GM21423 (cell line): ENCODE results near the gene UPF2.
"Not testable (repeated sequence)": the region's sequence is repeated elsewhere in the genome, so short reads cannot be mapped to it uniquely, and the experiment has no call there.

Experiments
- ATAC-seq: cut with Tn5 transposase; IDR thresholded peaks from one replicate; pipeline ENCODE4 v1.9.1; 2021; ENCODE audit warnings: mild to moderate bottlenecking, moderate library complexity; ENCODE audit not compliant: unreplicated experiment

The UPF2 gene

DNA sequence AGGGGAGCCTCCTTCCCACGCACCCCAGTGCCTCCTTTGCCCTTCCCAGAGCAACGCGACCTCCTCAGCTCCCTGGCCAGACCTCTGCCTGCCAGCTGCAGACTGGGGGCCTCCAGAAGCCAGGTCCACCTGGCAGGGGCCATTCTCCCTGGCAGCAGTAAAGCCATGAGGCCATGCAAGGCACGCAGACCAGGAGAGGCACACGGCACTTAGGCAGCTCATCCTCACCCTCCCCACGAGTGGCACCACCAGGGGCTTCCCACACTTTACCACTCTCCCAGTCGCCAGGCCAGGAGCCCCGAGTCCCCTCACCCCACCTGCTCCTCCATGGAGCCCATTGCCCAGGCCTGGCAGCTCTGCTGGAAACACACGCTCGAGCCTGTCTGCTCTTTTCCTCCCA, 134.1 kb downstream of the UPF2 start:
- no peak for ATAC-seq

- no peak for ATAC-seq
These were observed 134.7 kb downstream of the UPF2 start for GRCh38 chr10:11907914-11908313.

DNA sequence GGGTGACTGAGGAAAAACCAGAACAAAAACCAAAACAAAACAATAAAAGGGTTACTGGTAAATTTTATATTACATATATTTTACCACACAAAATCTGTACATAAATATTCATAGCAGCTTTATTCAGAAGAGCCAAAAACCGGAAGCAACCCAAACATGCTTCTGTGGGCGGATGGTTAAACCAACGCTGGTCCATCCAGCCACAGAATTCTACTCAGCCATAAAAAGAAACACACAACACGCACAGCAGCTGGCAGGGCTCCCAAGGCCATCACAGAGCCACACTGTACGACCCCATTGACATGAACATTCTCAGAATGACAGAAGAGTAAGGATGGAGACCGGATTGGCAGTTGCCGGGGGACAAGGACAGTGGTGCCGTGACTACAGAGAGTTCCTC, 135.9 kb downstream of the UPF2 start:
- ATAC-seq, result no peak

DNA sequence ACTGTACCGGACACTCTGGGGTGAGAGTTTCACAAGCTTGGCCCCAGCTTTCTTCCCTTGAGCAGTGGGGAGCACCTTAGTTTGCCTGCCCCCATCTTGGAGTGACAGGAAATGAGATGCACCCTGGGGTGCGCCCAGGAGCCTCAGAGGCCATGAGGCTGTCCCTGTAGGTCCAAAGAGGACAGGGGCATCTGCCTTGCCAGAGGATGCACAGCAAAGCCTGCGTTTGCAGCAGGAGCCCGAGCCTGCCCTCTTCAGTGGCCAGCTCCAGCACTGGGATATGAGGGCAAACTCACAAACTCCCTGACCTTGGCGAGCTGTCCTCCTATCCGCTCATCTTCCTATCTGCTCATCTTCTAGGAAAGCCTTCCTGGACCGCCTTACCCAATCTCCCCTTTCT, 140.0 kb downstream of the UPF2 start:
- ATAC-seq, result no peak

DNA sequence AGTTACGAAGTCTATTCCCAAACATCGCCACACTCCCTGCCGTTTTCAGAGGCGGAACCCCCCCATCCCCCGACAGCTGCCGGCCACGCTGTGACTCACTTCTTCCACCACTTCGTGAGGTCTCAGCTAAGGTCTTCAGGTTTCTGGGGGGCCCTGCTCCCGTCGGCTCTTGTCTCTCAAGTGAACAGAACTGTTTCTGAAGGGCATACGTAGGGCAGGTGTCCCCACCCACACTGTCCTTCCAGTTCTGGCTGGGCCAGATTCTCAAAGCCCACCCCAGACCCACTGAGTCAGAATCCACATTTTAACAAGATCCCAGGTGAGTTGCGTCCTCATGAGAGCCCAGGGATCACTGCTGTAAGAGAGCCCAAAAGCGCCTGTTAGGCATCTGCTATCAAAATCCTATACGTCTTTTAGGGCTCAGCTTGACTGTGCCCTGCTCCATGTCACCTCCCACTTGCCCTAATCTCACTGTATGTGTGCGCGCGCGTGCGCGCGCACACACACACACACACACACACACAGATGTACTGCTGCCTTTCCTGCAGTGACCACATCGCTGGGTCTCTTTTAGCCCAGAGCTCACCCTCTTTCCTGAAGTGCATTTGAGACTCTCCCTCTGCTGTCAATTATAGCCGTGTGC, 140.7 kb downstream of the UPF2 start:
- ATAC-seq, result no peak

- ATAC-seq, result no peak
These were observed 141.2 kb downstream of the UPF2 start for GRCh38 chr10:11901454-11901832.

- no peak for ATAC-seq
These were observed 141.6 kb downstream of the UPF2 start for GRCh38 chr10:11901036-11901301.

GRCh38 chr10:11899067-11899876, 143.3 kb downstream of the UPF2 start:
- ATAC-seq, result no peak

- ATAC-seq, result no peak
These were observed 144.1 kb downstream of the UPF2 start for GRCh38 chr10:11898372-11899066.

GRCh38 chr10:11898033-11898371, 144.6 kb downstream of the UPF2 start:
- no peak for ATAC-seq

DNA sequence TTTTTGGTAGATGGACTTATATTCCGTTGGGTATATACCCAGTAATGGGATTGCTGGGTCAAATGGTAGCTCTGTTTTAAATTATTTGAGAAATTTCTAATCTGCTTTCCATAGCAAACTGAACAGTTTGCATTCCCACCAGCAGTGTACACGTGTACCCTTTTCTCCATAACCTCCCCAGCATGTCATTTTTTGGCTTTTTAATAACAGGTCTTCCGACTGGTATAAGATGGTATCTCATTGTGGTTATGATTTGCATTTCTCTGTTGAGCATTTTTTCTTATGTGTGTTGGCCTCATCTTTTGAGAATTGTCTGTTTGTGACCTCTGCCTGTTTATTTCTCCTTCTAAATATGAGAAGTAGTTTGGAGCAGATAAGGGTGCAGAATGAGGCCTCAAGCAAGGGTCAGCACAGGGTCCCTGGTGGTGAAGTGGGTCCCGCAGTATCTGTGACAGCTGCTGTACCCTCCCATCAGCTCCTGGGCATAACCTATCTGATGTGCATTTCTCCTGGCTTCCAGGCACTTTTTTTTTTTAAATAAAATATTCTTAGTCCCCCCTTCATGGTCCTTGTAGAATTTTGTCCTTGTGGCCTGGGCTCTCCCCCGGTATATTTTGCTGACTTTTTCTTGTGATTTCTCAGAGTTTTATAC, 145.9 kb downstream of the UPF2 start:
- no peak for ATAC-seq

GRCh38 chr10:11895598-11895997, 147.0 kb downstream of the UPF2 start:
- no peak for ATAC-seq

- no peak for ATAC-seq
These were observed 147.5 kb downstream of the UPF2 start for GRCh38 chr10:11895108-11895466.

- ATAC-seq, result no peak
These were observed 148.1 kb downstream of the UPF2 start for GRCh38 chr10:11894381-11895107.

GRCh38 chr10:11893749-11894278, 148.8 kb downstream of the UPF2 start:
- no peak for ATAC-seq

- no peak for ATAC-seq
These were observed 150.7 kb downstream of the UPF2 start for GRCh38 chr10:11891776-11892486.

GRCh38 chr10:11889263-11889662, 153.3 kb downstream of the UPF2 start:
- not testable (repeated sequence) for ATAC-seq

- ATAC-seq, result no peak
These were observed 155.0 kb downstream of the UPF2 start for GRCh38 chr10:11887381-11888227.

DNA sequence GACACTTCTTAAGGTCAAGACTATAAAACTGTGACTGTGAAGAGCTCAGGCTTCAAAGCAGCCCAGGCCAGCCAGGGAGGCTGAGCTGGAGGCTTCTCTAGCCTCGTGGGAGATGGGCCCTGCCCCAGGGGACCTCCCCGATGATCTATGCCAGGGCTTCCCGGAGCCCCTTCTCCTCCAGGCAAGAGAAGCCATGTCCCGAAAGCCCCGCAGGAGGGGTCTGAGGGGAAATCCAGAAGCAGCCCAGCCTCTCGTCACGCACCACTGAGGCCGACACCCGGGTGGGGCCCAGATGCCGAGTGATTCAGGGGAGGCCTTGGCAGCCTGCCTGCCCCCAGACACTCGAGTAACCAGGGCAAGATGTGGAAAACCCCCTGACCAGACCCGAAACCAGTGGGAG, 155.8 kb downstream of the UPF2 start:
- ATAC-seq, result no peak

DNA sequence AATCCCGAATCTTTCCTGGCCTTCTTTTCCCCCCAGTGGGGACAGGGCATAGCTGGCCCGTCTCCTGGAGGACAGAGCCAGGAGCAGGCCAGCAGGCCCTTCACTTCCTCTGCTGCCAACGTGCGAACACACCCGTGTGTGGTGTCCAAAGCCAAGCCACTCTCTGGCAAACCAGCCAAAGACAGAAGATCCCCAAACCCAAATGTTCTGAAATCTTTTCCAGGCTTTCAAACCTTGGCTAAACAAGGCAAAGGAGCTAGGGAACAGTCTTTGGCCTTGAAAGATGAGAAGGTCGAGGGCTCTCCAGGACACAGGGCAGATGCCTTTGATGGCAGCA, 156.5 kb downstream of the UPF2 start:
- no peak for ATAC-seq
